ENCODE measurements around the gene CEACAM21. TPM values are rescaled to one million over a fixed set of nuclear protein-coding genes. Genes with fewer than 3 reads are reported as not detected.

Gene CEACAM21
- total RNA-seq, 6 donors from 2014 or later, result 2.3 to 22.4 (median 16.3) TPM

GRCh38 chr19:41563854-41564514 lies 12.0 kb upstream of the CEACAM21 start:
- ATAC-seq (ENCODE audit: low FRiP score in 2 of 2) (peak; percentile 15 to 29), DNase-seq (no peak)
- TF ChIP-seq POLR2AphosphoS5 (IDR thresholded peaks at IDR 0.05) (no peak), POLR2A (IDR thresholded peaks at IDR 0.05) (no peak), EP300 (IDR thresholded peaks at IDR 0.05) (no peak)
- TF ChIP-seq, protein P1, sequence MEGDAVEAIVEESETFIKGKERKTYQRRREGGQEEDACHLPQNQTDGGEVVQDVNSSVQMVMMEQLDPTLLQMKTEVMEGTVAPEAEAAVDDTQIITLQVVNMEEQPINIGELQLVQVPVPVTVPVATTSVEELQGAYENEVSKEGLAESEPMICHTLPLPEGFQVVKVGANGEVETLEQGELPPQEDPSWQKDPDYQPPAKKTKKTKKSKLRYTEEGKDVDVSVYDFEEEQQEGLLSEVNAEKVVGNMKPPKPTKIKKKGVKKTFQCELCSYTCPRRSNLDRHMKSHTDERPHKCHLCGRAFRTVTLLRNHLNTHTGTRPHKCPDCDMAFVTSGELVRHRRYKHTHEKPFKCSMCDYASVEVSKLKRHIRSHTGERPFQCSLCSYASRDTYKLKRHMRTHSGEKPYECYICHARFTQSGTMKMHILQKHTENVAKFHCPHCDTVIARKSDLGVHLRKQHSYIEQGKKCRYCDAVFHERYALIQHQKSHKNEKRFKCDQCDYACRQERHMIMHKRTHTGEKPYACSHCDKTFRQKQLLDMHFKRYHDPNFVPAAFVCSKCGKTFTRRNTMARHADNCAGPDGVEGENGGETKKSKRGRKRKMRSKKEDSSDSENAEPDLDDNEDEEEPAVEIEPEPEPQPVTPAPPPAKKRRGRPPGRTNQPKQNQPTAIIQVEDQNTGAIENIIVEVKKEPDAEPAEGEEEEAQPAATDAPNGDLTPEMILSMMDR (IDR thresholded peaks at IDR 0.05), result no peak
- 22% methylated on average over 16 to 18 of the region's 19 CpGs for WGBS, 2 donors
- no peaks in the 10 kb centered on the region for H3K9me3 ChIP-seq
- H3K4me3 ChIP-seq, result peak overlapping the region in 2 of 4 donors; percentile 18 to 21
- H3K27me3 ChIP-seq, result peaks cover 0 to 20% (median 10%) of the 10 kb centered on the region in 4 donors
- peaks cover 16 to 27% (median 23%) of the 10 kb centered on the region in 4 donors for H3K4me1 ChIP-seq
- H3K36me3 ChIP-seq, result no peaks in the 10 kb centered on the region
- no peak overlapping the region for H3K27ac ChIP-seq

DNA sequence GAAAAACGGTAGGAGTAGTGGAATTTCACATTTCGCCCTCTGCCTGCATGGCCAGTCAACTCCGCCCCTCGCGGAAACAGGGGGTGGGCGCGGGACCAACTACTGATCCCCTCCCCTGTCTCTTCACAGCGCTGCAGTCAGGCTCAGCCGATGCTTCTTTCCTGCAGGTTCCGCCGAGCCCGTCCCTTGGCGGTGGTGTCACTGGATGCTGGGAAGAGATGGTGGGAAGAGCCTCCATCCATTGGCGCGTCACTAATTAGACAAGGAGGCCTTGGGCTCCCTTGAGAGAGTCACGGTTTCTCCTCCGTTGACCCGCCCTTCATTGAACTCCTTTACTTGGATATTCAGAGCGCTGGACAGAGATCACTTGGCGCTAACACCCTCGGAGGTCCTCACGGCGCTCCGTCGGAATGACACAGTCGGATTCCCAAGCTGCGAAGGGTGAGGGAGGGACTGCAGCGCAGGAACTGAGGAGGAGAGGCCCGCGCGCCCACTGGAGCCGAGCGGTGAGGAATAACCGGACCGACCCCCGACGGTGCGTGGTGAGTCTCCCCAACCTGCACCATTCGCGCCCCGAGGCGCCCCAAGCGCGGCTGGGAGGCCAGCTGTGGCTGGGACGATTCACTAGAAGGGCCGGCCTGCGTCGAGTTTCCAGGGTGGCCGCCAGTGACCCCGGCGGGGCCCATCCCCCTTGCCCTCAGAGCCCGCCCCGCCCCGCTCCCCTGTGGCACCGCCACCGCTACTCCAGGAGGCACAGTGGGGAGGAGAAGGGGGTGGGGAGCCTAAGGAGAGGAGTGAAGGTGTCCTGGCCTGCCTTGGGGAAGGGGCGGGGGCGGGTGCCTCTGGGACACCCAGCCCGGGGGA lies 11.2 kb upstream of the CEACAM21 start:
- Histone ChIP-seq H3K4me1 (peaks cover 16 to 23% (median 23%) of the 10 kb centered on the region in 4 donors), H3K27me3 (peaks cover 0 to 20% (median 10%) of the 10 kb centered on the region in 4 donors), H3K36me3 (no peaks in the 10 kb centered on the region), H3K9me3 (no peaks in the 10 kb centered on the region), H3K4me3 (peak overlapping the region in 2 of 4 donors; percentile 18 to 21), H3K27ac (no peak overlapping the region)
- TF ChIP-seq POLR2A (IDR thresholded peaks at IDR 0.05), result no peak
- TF ChIP-seq, protein P1 (IDR thresholded peaks at IDR 0.05), result no peak
- TF ChIP-seq POLR2AphosphoS5 (IDR thresholded peaks at IDR 0.05), result no peak
- TF ChIP-seq EP300 (IDR thresholded peaks at IDR 0.05), result no peak
- ATAC-seq (ENCODE audit: low FRiP score in 2 of 2), result peak; percentile 15 to 36
- 3 to 13% methylated on average over 4 to 46 of the region's 59 CpGs for WGBS, 2 donors
- peak in 1 of 2 donors; percentile 86 for DNase-seq

DNA sequence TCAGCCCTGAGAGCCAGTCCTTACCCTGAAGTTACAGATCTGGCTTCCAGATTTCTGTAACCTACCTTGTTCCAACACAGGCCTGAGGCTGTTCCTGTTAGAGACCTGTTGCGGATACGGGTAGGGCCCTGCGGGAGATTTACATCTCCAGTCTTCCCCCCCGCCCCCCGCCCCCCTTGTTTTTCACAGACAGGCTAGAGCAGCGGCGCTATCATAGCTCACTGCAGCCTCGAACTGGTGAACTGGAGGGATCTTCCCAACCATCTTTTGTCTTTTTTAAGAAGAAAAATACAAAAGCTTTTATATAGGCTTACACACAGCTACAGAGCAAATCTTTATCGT lies 10.6 kb upstream of the CEACAM21 start:
- WGBS, 2 donors, result 31 to 57% methylated on average over 6 to 9 of the region's 9 CpGs
- Histone ChIP-seq H3K27me3 (peaks cover 0 to 20% (median 10%) of the 10 kb centered on the region in 4 donors), H3K4me1 (peaks cover 18 to 23% (median 23%) of the 10 kb centered on the region in 4 donors), H3K27ac (no peak overlapping the region), H3K4me3 (no peak overlapping the region), H3K36me3 (no peaks in the 10 kb centered on the region), H3K9me3 (no peaks in the 10 kb centered on the region)
- no peak for TF ChIP-seq POLR2A (IDR thresholded peaks at IDR 0.05)
- TF ChIP-seq, protein P1 (IDR thresholded peaks at IDR 0.05), result no peak
- TF ChIP-seq POLR2AphosphoS5 (IDR thresholded peaks at IDR 0.05), result no peak
- TF ChIP-seq EP300 (IDR thresholded peaks at IDR 0.05), result no peak
- DNase-seq (no peak), ATAC-seq (ENCODE audit: low FRiP score in 2 of 2) (no peak)

DNA sequence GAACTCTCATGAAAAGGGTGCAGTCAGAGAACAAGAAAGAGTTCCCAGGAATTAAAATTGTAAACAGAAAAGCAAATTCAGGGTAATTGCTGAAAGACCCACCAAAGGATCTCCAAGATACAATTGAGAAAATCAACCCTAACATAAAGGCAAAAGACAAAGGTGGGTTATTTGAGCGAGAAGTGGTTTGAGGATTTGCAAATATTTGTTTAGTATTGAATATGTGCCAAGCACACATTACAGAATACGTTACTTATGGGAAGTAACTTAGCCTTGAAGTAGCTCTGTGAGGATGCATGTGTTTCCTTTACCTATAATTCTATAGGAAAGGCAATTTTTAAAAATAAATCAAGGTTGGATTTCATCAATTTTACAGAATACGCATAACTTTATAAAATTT lies 10.0 kb upstream of the CEACAM21 start:
- WGBS, 2 donors, result 38 to 49% methylated on average over 3 of the region's 3 CpGs
- no peaks in the 10 kb centered on the region for H3K9me3 ChIP-seq
- H3K27ac ChIP-seq, result no peak overlapping the region
- DNase-seq (no peak), ATAC-seq (ENCODE audit: low FRiP score in 2 of 2) (no peak)
- H3K4me3 ChIP-seq, result no peak overlapping the region
- H3K4me1 ChIP-seq, result peaks cover 20 to 30% (median 23%) of the 10 kb centered on the region in 4 donors
- peaks cover 0 to 20% (median 10%) of the 10 kb centered on the region in 4 donors for H3K27me3 ChIP-seq
- no peaks in the 10 kb centered on the region for H3K36me3 ChIP-seq
- TF ChIP-seq, protein P1 (IDR thresholded peaks at IDR 0.05), result no peak
- no peak for TF ChIP-seq POLR2A (IDR thresholded peaks at IDR 0.05)
